ENCODE data around the gene SDK1. TPM values are rescaled to one million over a fixed set of nuclear protein-coding genes. Genes with fewer than 3 reads are reported as not detected.

The SDK1 gene
- total and polyA plus RNA-seq, 2 experiments from 2014 or later: 2.1 to 10.0 TPM

DNA sequence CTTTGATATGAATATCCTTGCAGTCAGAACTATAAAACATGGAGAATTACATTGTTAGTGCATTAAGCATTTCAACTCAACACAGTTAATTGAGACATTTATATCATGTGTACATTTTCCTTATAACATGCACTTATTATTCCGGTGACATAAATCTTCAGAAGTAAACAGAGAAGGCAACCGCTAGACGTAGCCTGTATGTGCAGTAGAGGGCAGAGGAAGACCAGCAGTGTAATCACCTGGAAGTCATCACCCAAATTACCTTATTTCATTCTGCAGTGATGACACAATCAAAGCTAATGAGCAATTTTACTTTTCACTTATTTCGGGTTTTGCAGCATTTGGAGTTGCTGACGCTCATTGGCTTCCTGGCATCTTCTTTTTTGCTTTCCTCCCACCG is 394.6 kb downstream of the SDK1 start:
- no peaks in the 10 kb centered on the region for H3K79me2 ChIP-seq (replicated peaks; ENCODE audit: insufficient read depth)
- Mint-ChIP-seq H3K9me3 (no peaks in the 10 kb centered on the region), H3K27me3 (ENCODE audit: insufficient read depth, low read depth, poor library complexity) (peaks cover 4% of the 10 kb centered on the region), H3K36me3 (ENCODE audit: low read depth) (no peaks in the 10 kb centered on the region), H3K27ac (no peak overlapping the region), H3K4me3 (no peak overlapping the region), H3K4me1 (peaks cover 27% of the 10 kb centered on the region)
- H3K27me3 ChIP-seq (ENCODE audit: insufficient read depth): no peaks in the 10 kb centered on the region
- no peaks in the 10 kb centered on the region for H3K9me2 ChIP-seq (ENCODE audit: insufficient read depth)
- H3K4me1 ChIP-seq (ENCODE audit: insufficient read depth): peaks cover 36% of the 10 kb centered on the region
- H3K27ac ChIP-seq (ENCODE audit: low read depth): no peak overlapping the region
- TF ChIP-seq JUNB (IDR thresholded peaks at IDR 0.05; ENCODE audit: unreplicated experiment): no peak
- TF ChIP-seq EZH2phosphoT487 (IDR thresholded peaks at IDR 0.05; ENCODE audit: unreplicated experiment): no peak
- no peak for TF ChIP-seq REST (IDR thresholded peaks at IDR 0.05; ENCODE audit: unreplicated experiment)
- no peak for TF ChIP-seq EZH2 (IDR thresholded peaks at IDR 0.05; ENCODE audit: low read depth, unreplicated experiment)
- no peak for TF ChIP-seq ZNF114 (CRISPR knock-in tag; IDR thresholded peaks at IDR 0.05)
- TF ChIP-seq, protein P1, sequence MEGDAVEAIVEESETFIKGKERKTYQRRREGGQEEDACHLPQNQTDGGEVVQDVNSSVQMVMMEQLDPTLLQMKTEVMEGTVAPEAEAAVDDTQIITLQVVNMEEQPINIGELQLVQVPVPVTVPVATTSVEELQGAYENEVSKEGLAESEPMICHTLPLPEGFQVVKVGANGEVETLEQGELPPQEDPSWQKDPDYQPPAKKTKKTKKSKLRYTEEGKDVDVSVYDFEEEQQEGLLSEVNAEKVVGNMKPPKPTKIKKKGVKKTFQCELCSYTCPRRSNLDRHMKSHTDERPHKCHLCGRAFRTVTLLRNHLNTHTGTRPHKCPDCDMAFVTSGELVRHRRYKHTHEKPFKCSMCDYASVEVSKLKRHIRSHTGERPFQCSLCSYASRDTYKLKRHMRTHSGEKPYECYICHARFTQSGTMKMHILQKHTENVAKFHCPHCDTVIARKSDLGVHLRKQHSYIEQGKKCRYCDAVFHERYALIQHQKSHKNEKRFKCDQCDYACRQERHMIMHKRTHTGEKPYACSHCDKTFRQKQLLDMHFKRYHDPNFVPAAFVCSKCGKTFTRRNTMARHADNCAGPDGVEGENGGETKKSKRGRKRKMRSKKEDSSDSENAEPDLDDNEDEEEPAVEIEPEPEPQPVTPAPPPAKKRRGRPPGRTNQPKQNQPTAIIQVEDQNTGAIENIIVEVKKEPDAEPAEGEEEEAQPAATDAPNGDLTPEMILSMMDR (conservative IDR thresholded peaks at IDR 0.05; ENCODE audit: low read depth in 2 of 2): peak; percentile 33 to 63
- H3K4me3 ChIP-seq: no peak overlapping the region
- ATAC-seq (peak; percentile 27; the same call in 1 of the 3 replicates), DNase-seq (ENCODE audit: low spot score) (no peak)
- H3K4me2 ChIP-seq: no peak overlapping the region
- H4K20me1 ChIP-seq (replicated peaks; ENCODE audit: insufficient read depth): no peaks in the 10 kb centered on the region
- no peaks in the 10 kb centered on the region for H3F3A ChIP-seq (replicated peaks; ENCODE audit: low read depth)
- no peak overlapping the region for H2AFZ ChIP-seq
- no peaks in the 10 kb centered on the region for H3K36me3 ChIP-seq (ENCODE audit: insufficient read depth)

GRCh38 chr7:3696113-3696512 is 395.1 kb downstream of the SDK1 start:
- DNase-seq (ENCODE audit: low spot score): no peak
- Histone ChIP-seq H3K4me1 (ENCODE audit: insufficient read depth) (peaks cover 33% of the 10 kb centered on the region), H3K4me3 (no peak overlapping the region), H4K20me1 (replicated peaks; ENCODE audit: insufficient read depth) (no peaks in the 10 kb centered on the region), H3K36me3 (ENCODE audit: insufficient read depth) (no peaks in the 10 kb centered on the region), H3K27ac (ENCODE audit: low read depth) (no peak overlapping the region), H3K4me2 (no peak overlapping the region), H3K79me2 (replicated peaks; ENCODE audit: insufficient read depth) (no peaks in the 10 kb centered on the region), H2AFZ (no peak overlapping the region), H3F3A (replicated peaks; ENCODE audit: low read depth) (no peaks in the 10 kb centered on the region), H3K27me3 (ENCODE audit: insufficient read depth) (no peaks in the 10 kb centered on the region), H3K9me2 (ENCODE audit: insufficient read depth) (no peaks in the 10 kb centered on the region)
- Mint-ChIP-seq H3K36me3 (ENCODE audit: low read depth) (no peaks in the 10 kb centered on the region), H3K4me3 (no peak overlapping the region), H3K9me3 (no peaks in the 10 kb centered on the region), H3K27ac (no peak overlapping the region), H3K27me3 (ENCODE audit: insufficient read depth, low read depth, poor library complexity) (peaks cover 4% of the 10 kb centered on the region), H3K4me1 (peaks cover 26% of the 10 kb centered on the region)
- no peak for ATAC-seq
- TF ChIP-seq JUNB (IDR thresholded peaks at IDR 0.05; ENCODE audit: unreplicated experiment): no peak
- no peak for TF ChIP-seq EZH2phosphoT487 (IDR thresholded peaks at IDR 0.05; ENCODE audit: unreplicated experiment)
- TF ChIP-seq, protein P1 (conservative IDR thresholded peaks at IDR 0.05; ENCODE audit: low read depth in 2 of 2): no peak
- no peak for TF ChIP-seq EZH2 (IDR thresholded peaks at IDR 0.05; ENCODE audit: low read depth, unreplicated experiment)
- TF ChIP-seq NANOG (IDR thresholded peaks at IDR 0.05; ENCODE audit: borderline replicate concordance): no peak
- TF ChIP-seq POLR2AphosphoS5 (IDR thresholded peaks at IDR 0.05; ENCODE audit: low read depth): no peak
- no peak for TF ChIP-seq REST (IDR thresholded peaks at IDR 0.05; ENCODE audit: unreplicated experiment)
- no peak for TF ChIP-seq CREB1 (CRISPR knock-in tag; IDR thresholded peaks at IDR 0.05; ENCODE audit: low read depth)

All from GM23338 (cell line).